ENCODE data around the gene DIAPH3. TPM values are rescaled to one million over a fixed set of nuclear protein-coding genes. Genes with fewer than 3 reads are reported as not detected.

Gene DIAPH3
- total and polyA plus RNA-seq, 7 experiments from 2014 or later = 0.37 to 17.5 TPM; not detected in 5

DNA sequence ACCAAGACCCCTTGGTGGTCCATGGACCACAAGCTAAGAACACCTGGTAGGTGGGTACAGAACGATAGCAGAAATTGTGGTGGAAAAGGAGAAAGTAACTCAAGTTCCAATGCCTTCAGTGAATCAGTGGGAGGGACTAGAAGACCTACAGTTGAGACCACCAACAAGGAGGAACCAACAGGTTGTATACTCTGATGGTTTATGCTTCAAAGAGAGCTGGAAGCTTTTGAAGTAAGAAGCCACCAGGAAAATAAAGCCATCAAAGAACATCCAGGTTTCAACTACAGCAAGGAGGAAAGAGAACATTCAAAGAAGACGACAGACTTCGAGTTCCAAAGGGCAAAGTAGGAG, 42.4 kb downstream of the DIAPH3 start:
- H3K4me3 ChIP-seq (ENCODE audit: low read length) = no peak overlapping the region
- Mint-ChIP-seq H3K36me3 (peaks cover 0 to 24% (median 7%) of the 10 kb centered on the region in 5 donors), H3K4me1 (peaks cover 0 to 3% (median 0%) of the 10 kb centered on the region in 7 donors), H3K27ac (no peak overlapping the region), H3K9me3 (peaks cover 0 to 12% (median 7%) of the 10 kb centered on the region in 11 donors), H3K4me3 (no peak overlapping the region), H3K27me3 (no peaks in the 10 kb centered on the region)
- intact Hi-C loops (cut with micrococcal nuclease) = no loop called here
- no peaks in the 10 kb centered on the region for H3K36me3 ChIP-seq (ENCODE audit: control insufficient read depth in 2 of 3, insufficient read depth in 3 of 3, low read length in 3 of 3)
- no peaks in the 10 kb centered on the region for H3K4me1 ChIP-seq (ENCODE audit: control insufficient read depth in 2 of 2, insufficient read depth in 2 of 2, low read length in 2 of 2)
- ATAC-seq (no peak), DNase-seq (no peak)
- no peaks in the 10 kb centered on the region for H3K27me3 ChIP-seq (ENCODE audit: control insufficient read depth in 2 of 2, insufficient read depth in 2 of 2, low read length in 2 of 2)
- ChIA-PET POLR2A (interaction anchor here (0.6 kb wide), 1 partner anchor 14 kb away, joined by 4 read pairs; no protein-coding TSS in a partner anchor), CTCF (no interaction called here)
- H3K9me3 ChIP-seq (ENCODE audit: control insufficient read depth in 2 of 3, low read length in 3 of 3) = no peaks in the 10 kb centered on the region
- no peak overlapping the region for H3K27ac ChIP-seq (ENCODE audit: low read depth, low read length)

DNA sequence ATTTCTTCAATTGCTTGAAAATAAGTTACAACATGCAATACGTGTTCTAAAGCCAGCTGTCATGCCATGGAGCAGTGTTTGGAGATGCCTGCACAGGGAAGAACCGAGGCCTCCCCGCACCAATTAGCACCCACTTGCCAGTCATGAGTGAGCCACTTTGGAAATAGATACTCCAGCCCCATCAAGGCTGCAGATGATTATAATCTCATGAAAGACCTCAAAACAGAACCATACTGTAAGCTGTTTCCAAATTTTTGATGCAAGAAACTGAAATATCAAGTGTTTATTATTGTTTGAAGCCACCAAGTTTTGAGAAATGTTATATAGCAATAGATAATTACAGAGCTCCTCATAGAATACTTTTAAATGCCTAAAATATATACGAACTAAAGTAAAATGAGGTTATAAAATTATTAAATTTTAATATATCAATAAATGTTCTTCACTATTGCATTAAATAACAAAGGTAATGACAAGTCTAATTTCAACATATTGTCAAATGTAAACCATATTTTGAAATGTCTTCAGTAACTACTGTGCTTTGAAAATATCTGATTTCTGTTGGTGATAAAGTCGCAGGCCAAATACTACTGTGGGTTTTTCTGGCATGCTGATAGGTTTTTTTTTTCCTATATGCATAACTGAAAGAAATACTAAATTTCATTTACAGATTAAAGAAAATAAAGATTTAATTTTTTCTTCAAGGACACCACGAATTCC, 43.0 kb downstream of the DIAPH3 start:
- H3K27me3 Mint-ChIP-seq = no peaks in the 10 kb centered on the region
- ATAC-seq (no peak), DNase-seq (no peak)
- Histone ChIP-seq H3K27ac (ENCODE audit: low read depth, low read length) (no peak overlapping the region), H3K36me3 (ENCODE audit: control insufficient read depth in 2 of 3, insufficient read depth in 3 of 3, low read length in 3 of 3) (no peaks in the 10 kb centered on the region), H3K4me1 (ENCODE audit: control insufficient read depth in 2 of 2, insufficient read depth in 2 of 2, low read length in 2 of 2) (no peaks in the 10 kb centered on the region), H3K27me3 (ENCODE audit: control insufficient read depth in 2 of 2, insufficient read depth in 2 of 2, low read length in 2 of 2) (no peaks in the 10 kb centered on the region), H3K9me3 (ENCODE audit: control insufficient read depth in 2 of 3, low read length in 3 of 3) (no peaks in the 10 kb centered on the region), H3K4me3 (ENCODE audit: low read length) (no peak overlapping the region)
- peaks cover 0 to 22% (median 4%) of the 10 kb centered on the region in 5 donors for H3K36me3 Mint-ChIP-seq
- ChIA-PET POLR2A (interaction anchor here (0.6 kb wide), 1 partner anchor 15 kb away, joined by 4 read pairs; no protein-coding TSS in a partner anchor), CTCF (no interaction called here)
- peaks cover 0 to 6% (median 4%) of the 10 kb centered on the region in 11 donors for H3K9me3 Mint-ChIP-seq
- intact Hi-C loops (cut with micrococcal nuclease) = no loop called here
- H3K4me1 Mint-ChIP-seq = peaks cover 0 to 3% (median 0%) of the 10 kb centered on the region in 7 donors
- H3K27ac Mint-ChIP-seq = no peak overlapping the region
- no peak overlapping the region for H3K4me3 Mint-ChIP-seq

DNA sequence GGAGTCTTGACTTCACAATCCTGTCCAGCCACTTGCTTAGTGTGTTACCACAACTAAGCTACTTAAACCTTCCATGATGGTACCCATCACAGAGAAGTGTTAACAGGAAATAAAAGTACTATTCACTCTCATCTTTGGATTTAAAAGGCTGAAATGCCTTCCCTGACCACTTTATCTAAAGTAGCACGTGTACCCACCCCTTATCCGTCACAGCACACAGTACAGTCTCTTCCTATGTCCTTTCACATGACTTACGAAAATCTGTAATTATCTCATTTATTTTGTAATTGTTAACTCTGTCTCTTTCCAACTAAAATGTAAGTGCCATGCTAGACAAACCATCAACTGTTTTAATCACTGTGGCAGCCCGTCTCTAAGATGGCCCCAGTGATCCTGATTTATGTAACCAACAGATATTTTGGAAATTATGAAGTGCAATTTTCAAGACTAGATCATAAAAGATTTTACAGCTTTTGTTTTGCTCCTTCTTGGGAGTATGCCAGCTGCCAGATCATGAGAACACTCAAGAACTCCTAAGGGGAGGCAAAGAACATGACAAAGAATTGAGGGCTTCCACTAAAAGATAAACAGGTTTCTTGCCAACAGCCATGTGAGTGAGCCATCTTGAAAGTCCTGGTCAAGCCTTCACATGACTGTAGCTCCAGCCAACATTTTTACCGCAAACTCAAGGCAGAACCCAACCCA, 44.9 kb downstream of the DIAPH3 start:
- Histone ChIP-seq H3K27me3 (ENCODE audit: control insufficient read depth in 2 of 2, insufficient read depth in 2 of 2, low read length in 2 of 2) (no peaks in the 10 kb centered on the region), H3K36me3 (ENCODE audit: control insufficient read depth in 2 of 3, insufficient read depth in 3 of 3, low read length in 3 of 3) (no peaks in the 10 kb centered on the region), H3K27ac (ENCODE audit: low read depth, low read length) (no peak overlapping the region), H3K4me3 (ENCODE audit: low read length) (no peak overlapping the region), H3K9me3 (ENCODE audit: control insufficient read depth in 2 of 3, low read length in 3 of 3) (no peaks in the 10 kb centered on the region), H3K4me1 (ENCODE audit: control insufficient read depth in 2 of 2, insufficient read depth in 2 of 2, low read length in 2 of 2) (no peaks in the 10 kb centered on the region)
- no peak overlapping the region for H3K4me3 Mint-ChIP-seq
- no peak overlapping the region for H3K27ac Mint-ChIP-seq
- H3K9me3 Mint-ChIP-seq = peaks cover 3 to 16% (median 7%) of the 10 kb centered on the region in 11 donors
- POLR2A ChIA-PET = interaction anchor here (0.5 kb wide), 1 partner anchor 284 kb away, joined by 6 read pairs; no protein-coding TSS in a partner anchor
- DNase-seq (no peak), ATAC-seq (no peak)
- peaks cover 0 to 32% (median 0%) of the 10 kb centered on the region in 5 donors for H3K36me3 Mint-ChIP-seq
- intact Hi-C loops (cut with micrococcal nuclease) = no loop called here
- no peaks in the 10 kb centered on the region for H3K27me3 Mint-ChIP-seq
- CTCF ChIA-PET = no interaction called here
- H3K4me1 Mint-ChIP-seq = peaks cover 0 to 3% (median 0%) of the 10 kb centered on the region in 7 donors

DNA sequence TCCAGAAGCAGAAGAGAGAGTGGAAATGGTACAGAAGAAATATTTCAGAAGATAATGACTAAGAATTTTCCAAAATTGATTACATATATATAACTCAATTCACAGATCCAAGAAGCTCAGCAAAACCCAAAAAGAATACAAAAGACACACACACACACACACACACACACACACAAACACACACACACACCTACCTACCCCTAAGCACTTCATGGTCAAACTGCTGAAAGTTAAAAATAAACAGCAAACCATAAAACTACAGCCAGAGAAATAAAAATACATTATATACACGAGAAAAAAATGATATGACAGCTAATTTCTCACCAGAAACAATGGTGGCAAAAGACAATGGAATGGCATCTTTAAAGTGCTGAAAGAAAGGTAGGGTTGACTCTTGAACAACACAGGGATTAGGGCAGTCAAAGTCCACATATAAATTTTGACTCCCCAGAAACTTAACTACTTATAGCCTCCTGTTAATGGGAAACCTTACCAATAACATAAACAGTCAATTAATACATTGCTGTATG, 49.2 kb downstream of the DIAPH3 start:
- intact Hi-C loops (cut with micrococcal nuclease) = no loop called here
- no peak for DNase-seq

DNA sequence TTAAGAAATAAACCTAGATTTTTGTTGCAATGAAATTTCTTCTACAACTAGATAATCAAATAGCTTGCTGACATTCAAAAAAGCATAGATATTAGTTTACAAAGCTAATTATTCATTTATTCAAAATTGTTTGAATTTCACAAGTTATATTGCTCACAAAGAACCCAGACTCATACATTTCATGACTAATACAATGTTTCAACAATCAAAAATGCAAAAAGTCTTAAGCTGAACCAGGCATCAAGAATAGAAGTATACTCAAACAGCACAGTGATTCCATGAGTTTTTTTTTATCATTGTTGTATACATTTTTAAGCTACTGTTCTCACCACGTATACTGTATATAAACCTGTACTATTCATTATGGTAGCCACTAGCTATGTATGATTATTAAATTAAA, 51.0 kb downstream of the DIAPH3 start:
- POLR2A ChIA-PET = interaction anchor here (0.7 kb wide), 1 partner anchor 602 kb away, joined by 3 read pairs; no protein-coding TSS in a partner anchor

More for the DNA sequence above, 49.2 kb downstream of the DIAPH3 start:
- H3K36me3 ChIP-seq (ENCODE audit: control insufficient read depth in 2 of 3, insufficient read depth in 3 of 3, low read length in 3 of 3) = no peaks in the 10 kb centered on the region
- no peak overlapping the region for H3K27ac Mint-ChIP-seq
- no peak overlapping the region for H3K4me3 Mint-ChIP-seq
- H3K36me3 Mint-ChIP-seq = peaks cover 0 to 37% (median 0%) of the 10 kb centered on the region in 5 donors
- no peak overlapping the region for H3K27ac ChIP-seq (ENCODE audit: low read depth, low read length)
- peaks cover 3 to 18% (median 9%) of the 10 kb centered on the region in 11 donors for H3K9me3 Mint-ChIP-seq
- CTCF ChIA-PET = no interaction called here
- no peak for ATAC-seq
- H3K27me3 Mint-ChIP-seq = no peaks in the 10 kb centered on the region
- H3K27me3 ChIP-seq (ENCODE audit: control insufficient read depth in 2 of 2, insufficient read depth in 2 of 2, low read length in 2 of 2) = no peaks in the 10 kb centered on the region
- H3K4me1 Mint-ChIP-seq = no peaks in the 10 kb centered on the region
- POLR2A ChIA-PET = no interaction called here
- H3K4me1 ChIP-seq (ENCODE audit: control insufficient read depth in 2 of 2, insufficient read depth in 2 of 2, low read length in 2 of 2) = no peaks in the 10 kb centered on the region
- H3K4me3 ChIP-seq (ENCODE audit: low read length) = no peak overlapping the region
- no peaks in the 10 kb centered on the region for H3K9me3 ChIP-seq (ENCODE audit: control insufficient read depth in 2 of 3, low read length in 3 of 3)

DNA sequence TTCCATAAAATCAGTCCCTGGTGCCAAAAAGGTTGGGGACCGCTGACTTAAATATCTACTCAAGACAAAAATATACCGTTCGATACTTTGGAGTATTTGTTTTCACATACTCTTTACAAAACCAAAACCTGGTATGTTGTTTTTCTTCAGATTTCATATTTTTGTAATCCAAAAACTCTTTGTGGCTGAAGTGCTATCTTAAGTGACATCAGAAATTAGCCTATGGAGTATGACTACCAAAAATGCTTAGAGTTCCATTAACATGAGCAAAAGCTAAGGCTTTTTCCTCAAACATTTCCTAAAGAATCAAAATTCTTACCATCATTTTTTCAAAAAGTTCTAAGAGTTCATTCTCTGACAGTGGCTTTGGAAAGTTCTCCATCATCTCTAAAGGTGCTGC, 52.0 kb downstream of the DIAPH3 start:
- Histone ChIP-seq H3K9me3 (ENCODE audit: control insufficient read depth in 2 of 3, low read length in 3 of 3) (no peaks in the 10 kb centered on the region), H3K27ac (ENCODE audit: low read depth, low read length) (no peak overlapping the region), H3K4me1 (ENCODE audit: control insufficient read depth in 2 of 2, insufficient read depth in 2 of 2, low read length in 2 of 2) (no peaks in the 10 kb centered on the region), H3K4me3 (ENCODE audit: low read length) (no peak overlapping the region), H3K36me3 (ENCODE audit: control insufficient read depth in 2 of 3, insufficient read depth in 3 of 3, low read length in 3 of 3) (no peaks in the 10 kb centered on the region), H3K27me3 (ENCODE audit: control insufficient read depth in 2 of 2, insufficient read depth in 2 of 2, low read length in 2 of 2) (no peaks in the 10 kb centered on the region)
- no peaks in the 10 kb centered on the region for H3K4me1 Mint-ChIP-seq
- CTCF ChIA-PET = no interaction called here
- DNase-seq (no peak), ATAC-seq (no peak)
- intact Hi-C loops (cut with micrococcal nuclease) = no loop called here
- no peak overlapping the region for H3K4me3 Mint-ChIP-seq
- POLR2A ChIA-PET = interaction anchor here (0.7 kb wide), 2 partner anchors 22 to 339 kb away, joined by 3 read pairs; no protein-coding TSS in a partner anchor
- no peak overlapping the region for H3K27ac Mint-ChIP-seq
- H3K36me3 Mint-ChIP-seq = peaks cover 0 to 42% (median 0%) of the 10 kb centered on the region in 5 donors
- peaks cover 3 to 18% (median 9%) of the 10 kb centered on the region in 11 donors for H3K9me3 Mint-ChIP-seq
- no peaks in the 10 kb centered on the region for H3K27me3 Mint-ChIP-seq

More for the DNA sequence above, 51.0 kb downstream of the DIAPH3 start:
- no peak overlapping the region for H3K27ac ChIP-seq (ENCODE audit: low read depth, low read length)
- H3K9me3 ChIP-seq (ENCODE audit: control insufficient read depth in 2 of 3, low read length in 3 of 3) = no peaks in the 10 kb centered on the region
- no peak overlapping the region for H3K4me3 ChIP-seq (ENCODE audit: low read length)
- Mint-ChIP-seq H3K27ac (no peak overlapping the region), H3K4me3 (no peak overlapping the region), H3K36me3 (peaks cover 0 to 42% (median 0%) of the 10 kb centered on the region in 5 donors), H3K27me3 (no peaks in the 10 kb centered on the region), H3K9me3 (peaks cover 3 to 18% (median 9%) of the 10 kb centered on the region in 11 donors), H3K4me1 (no peaks in the 10 kb centered on the region)
- H3K36me3 ChIP-seq (ENCODE audit: control insufficient read depth in 2 of 3, insufficient read depth in 3 of 3, low read length in 3 of 3) = no peaks in the 10 kb centered on the region
- intact Hi-C loops (cut with micrococcal nuclease) = no loop called here
- H3K27me3 ChIP-seq (ENCODE audit: control insufficient read depth in 2 of 2, insufficient read depth in 2 of 2, low read length in 2 of 2) = no peaks in the 10 kb centered on the region
- CTCF ChIA-PET = no interaction called here
- H3K4me1 ChIP-seq (ENCODE audit: control insufficient read depth in 2 of 2, insufficient read depth in 2 of 2, low read length in 2 of 2) = no peaks in the 10 kb centered on the region
- ATAC-seq (no peak), DNase-seq (no peak)
